HG02885 (cell line): ENCODE results near the gene TESK2.
"Not testable (repeated sequence)": the region's sequence is repeated elsewhere in the genome, so short reads cannot be mapped to it uniquely, and the experiment has no call there.

Experiments
- ATAC-seq: cut with Tn5 transposase; IDR thresholded peaks from one replicate; pipeline ENCODE4 v1.9.1; 2021; ENCODE audit warnings: mild to moderate bottlenecking; ENCODE audit not compliant: unreplicated experiment, poor library complexity

TESK2 gene

DNA sequence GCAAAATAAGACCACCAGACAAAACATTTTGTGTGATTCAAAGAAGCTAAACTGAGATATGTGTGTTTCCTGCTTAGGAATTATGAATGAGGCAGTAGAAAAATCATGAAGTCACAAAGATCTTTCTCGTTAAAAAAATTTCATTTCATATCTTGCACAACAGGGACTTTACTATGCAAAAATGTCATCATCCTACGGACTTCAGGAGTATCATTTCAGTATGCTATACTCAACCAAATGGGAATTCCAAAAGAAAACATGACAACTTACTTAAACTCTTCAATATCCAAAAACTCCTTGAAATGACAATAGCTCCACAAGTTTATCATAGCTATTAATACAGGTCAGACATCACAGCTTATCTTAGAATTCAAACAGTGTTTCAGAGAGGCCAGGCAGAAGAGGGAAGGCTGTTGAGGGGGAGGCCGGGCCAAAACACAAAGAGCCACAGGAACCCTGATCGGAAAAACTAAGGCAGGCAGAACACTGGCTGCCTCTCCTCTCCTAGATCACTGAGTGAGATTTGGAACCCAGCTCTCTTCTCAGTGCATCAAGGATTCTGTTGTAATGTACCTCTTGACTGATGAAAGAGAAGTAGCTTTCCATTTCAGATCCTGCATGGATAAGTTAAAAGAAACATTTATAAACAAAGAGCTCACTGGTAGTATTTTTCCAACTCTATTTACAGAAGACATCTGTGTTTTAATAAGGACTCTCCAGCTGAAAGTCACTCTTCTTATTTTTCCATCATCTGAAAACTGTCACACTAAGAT, 66.9 kb downstream of the TESK2 start:
- ATAC-seq, result no peak

DNA sequence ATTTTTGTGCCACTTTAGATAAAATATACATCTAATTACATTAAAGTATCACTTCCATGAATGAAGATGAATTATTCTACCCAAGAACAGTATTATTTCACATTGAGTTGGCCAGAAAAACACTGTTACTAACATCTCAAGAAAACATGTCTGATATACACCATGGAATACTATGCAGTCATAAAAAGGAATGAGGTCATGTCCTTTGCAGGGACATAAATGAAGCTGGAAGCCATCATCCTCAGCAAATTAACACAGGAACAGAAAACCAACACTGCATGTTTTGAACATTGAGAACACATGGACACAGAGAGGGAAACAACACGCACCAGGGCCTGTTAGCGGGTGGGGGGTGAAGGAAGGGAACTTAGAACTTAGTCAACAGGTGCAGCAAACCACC, 69.0 kb downstream of the TESK2 start:
- ATAC-seq, result no peak

- ATAC-seq, result no peak
These were observed 76.2 kb downstream of the TESK2 start for GRCh38 chr1:45414746-45415145.

GRCh38 chr1:45412899-45413298, 78.1 kb downstream of the TESK2 start:
- no peak for ATAC-seq

DNA sequence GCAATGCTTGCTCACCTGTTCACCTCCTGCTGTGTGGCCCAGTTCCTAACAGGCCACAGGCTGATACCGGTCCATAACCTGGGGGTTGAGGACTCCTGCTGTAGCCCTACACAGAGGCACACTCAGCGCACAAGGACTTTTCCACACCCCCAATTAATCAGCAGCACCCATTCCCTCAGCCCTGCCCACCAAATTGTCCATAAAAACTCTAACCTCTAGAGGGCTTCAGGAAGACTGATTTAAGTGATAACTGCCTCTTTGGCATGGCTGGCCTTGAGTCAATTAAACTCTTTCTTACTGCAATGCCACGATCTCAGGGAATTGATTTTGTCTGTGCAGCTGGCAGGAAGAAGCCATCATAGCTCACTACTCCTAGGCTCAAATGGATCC, 79.5 kb downstream of the TESK2 start:
- no peak for ATAC-seq

GRCh38 chr1:45410850-45411509, 80.0 kb downstream of the TESK2 start:
- no peak for ATAC-seq

- ATAC-seq, result no peak
These were observed 81.7 kb downstream of the TESK2 start for GRCh38 chr1:45409276-45409675.

DNA sequence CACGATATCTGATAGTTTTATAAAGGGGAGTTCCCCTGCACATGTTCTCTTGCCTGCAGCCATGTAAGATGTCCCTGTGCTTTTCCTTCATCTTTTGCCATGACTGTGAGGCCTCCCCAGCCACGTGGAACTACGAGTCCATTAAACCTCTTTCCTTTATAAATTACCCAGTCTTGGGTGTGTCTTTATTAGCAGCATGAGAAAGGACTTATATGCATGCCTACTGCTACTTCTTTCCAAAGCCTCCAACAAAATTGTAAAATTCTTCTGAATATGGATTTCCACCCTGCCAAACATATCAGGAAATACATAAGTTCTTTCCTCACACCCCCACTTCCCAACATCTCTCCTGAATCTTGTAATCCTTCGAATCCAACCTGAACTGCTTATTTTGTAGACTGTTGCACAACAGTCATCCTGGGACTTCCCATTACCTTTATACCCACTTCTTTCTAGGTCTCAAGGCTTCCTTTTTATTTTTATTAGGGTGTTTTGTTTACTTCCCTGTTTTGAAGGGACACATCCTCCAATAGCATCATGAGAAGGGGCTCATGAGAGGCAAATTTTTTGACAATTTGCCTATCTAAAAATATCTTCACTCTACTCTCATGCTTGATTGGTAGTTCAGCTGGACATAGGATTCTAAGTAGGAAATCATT, 83.2 kb downstream of the TESK2 start:
- ATAC-seq, result no peak

- ATAC-seq, result no peak
These were observed 85.3 kb downstream of the TESK2 start for GRCh38 chr1:45405636-45406035.

DNA sequence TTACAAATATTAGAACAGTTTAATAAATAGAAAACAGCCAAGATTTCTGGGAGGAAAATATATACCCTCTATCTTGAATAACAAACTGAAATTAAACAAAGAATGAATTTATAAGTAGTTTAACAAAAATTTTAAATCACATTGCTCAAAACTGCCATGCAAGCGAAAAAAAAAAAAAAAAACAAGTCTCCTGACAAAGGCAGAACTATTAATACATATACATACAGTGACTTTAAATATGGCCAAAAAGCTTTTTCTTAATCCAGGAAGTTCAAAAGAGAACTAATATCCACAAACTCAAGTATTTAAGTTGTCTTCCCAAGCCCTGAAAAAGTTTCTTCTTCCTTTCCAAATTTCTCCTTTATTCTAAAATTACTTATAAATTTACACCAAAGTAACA, 87.2 kb downstream of the TESK2 start:
- ATAC-seq, result no peak

DNA sequence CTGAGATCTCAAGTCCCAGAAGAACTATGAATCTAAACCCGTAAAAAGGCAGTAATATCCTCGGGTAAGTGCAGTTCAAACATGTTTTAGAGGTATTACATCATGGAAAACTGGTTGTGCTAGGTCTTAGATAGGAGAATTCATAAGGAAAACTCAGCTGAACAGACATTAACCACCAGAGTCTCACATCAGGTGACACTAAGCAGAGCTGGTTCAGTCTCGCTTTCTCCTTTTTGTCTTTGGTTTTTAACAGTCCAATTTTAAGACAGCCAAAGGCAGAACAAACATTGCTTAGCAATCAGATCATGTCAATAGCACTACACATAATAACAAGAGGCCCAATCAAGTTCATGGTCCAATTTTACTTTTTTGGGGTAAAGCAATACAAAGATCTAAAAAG, 87.7 kb downstream of the TESK2 start:
- no peak for ATAC-seq

- ATAC-seq, result no peak
These were observed 89.4 kb downstream of the TESK2 start for GRCh38 chr1:45401524-45401923.

DNA sequence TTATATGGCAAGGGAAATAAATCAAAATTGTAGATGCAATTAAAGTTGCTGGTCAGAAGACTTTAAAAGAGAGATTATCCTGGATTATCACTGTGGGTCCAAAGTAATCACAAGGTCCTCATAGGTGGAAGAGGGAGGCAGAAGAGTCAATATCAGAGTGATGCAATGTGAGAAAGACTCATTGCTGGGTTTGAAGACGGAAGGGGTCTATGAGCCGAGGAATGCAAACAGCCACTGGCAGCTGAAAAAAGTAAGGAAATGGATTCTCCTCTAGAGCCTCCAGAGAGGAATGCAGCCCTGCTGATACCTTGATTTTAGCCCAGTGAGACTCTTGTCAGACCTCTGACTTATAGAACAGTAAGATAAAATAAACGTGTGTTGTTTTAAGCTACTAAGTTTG, 90.9 kb downstream of the TESK2 start:
- ATAC-seq, result no peak

- ATAC-seq, result no peak
These were observed 93.7 kb downstream of the TESK2 start for GRCh38 chr1:45397285-45397684.

- no peak for ATAC-seq
These were observed 95.4 kb downstream of the TESK2 start for GRCh38 chr1:45395582-45395981.

- ATAC-seq, result no peak
These were observed 95.9 kb downstream of the TESK2 start for GRCh38 chr1:45395051-45395450.

DNA sequence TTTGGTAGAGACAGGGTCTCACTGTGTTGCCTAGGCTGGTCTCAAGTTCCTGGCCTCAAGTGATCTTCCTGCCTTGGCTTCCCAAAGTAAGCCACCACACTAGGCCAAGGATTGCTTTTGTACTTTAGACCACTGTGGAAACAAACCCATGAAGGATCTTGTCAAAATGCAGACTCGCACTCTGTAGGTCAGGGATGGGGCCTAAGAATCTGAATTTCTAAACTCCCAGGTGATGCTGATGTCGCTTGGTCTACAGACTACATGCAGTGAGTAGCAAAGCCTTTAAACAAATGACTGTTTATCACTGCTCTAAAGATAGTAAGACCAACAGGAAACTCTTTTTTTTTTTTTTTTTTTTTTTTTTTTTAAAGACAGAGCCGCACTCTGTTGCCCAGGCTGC, 96.6 kb downstream of the TESK2 start:
- peak; percentile 76 for ATAC-seq

- peak; percentile 75 for ATAC-seq
These were observed 97.2 kb downstream of the TESK2 start for GRCh38 chr1:45393718-45394302.

GRCh38 chr1:45386219-45386618, 104.7 kb downstream of the TESK2 start:
- no peak for ATAC-seq

- no peak for ATAC-seq
These were observed 105.7 kb downstream of the TESK2 start for GRCh38 chr1:45385302-45385701.

DNA sequence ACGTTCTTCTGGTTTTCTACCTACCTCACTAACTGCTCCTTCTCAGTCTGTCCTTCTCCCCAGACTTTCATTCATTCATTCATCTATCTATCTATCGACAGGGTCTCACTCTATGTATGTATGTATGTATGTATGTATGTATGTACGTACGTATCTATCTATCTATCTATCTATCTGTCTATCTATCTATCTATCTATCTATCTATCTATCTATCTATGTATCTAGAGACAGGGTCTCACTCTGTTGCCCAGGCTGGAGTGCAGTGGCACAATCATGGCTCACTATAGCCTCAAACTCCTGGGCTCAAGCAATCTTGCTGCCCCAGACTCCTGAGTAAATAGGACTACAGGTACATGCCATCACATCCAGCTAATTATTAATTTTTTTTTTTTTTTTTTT, 106.8 kb downstream of the TESK2 start:
- ATAC-seq, result not testable (repeated sequence)
